Fibroblast of lung (primary cell): ENCODE data around the gene TRMT2A. TPM values are rescaled to one million over a fixed set of nuclear protein-coding genes. Genes with fewer than 3 reads are reported as not detected.

Experiments used
- DNase-seq, 2 donors: peaks; one replicate each; pipeline versions ENCODE4 v3.0.0 to v3.0.0-alpha.2; 2010; ENCODE audit warnings: low read depth in 2 of 2
- H2AFZ ChIP-seq: 2 replicates; pipeline ENCODE4 v1.5.1; 2012; ENCODE audit warnings: low read length, control low read depth, inconsistent platforms
- H3K27ac ChIP-seq: 2 replicates; pipeline ENCODE4 v1.5.1; 2011; ENCODE audit warnings: low read length, control low read depth; ENCODE audit not compliant: insufficient read depth
- H3K27me3 ChIP-seq: 2 replicates; pipeline ENCODE4 v1.5.1; 2011; ENCODE audit warnings: mild to moderate bottlenecking, low read length; ENCODE audit not compliant: control insufficient read depth, insufficient read depth
- H3K36me3 ChIP-seq: 2 replicates; pipeline ENCODE4 v1.5.1; 2011; ENCODE audit warnings: low read length; ENCODE audit not compliant: control insufficient read depth, insufficient read depth
- H3K4me1 ChIP-seq: 2 replicates; pipeline ENCODE4 v1.5.1; 2011; ENCODE audit warnings: low read length; ENCODE audit not compliant: control insufficient read depth, insufficient read depth; ENCODE audit errors: extremely low read depth
- H3K4me2 ChIP-seq: 2 replicates; pipeline ENCODE4 v1.5.1; 2011; ENCODE audit warnings: low read length, control low read depth; ENCODE audit not compliant: insufficient read depth; ENCODE audit errors: extremely low read depth
- H3K4me3 ChIP-seq, 4 experiments: fragments of 200-600 bp in 1 of 4; sonication (generic) in 1 of 4; replicated peaks in 1 of 4; 2 replicates each; pipeline ENCODE4 v1.5.1; 2011 to 2016; ENCODE audit warnings: low read length in 4 of 4, low read depth in 3 of 4, mild to moderate bottlenecking in 3 of 4, control low read depth in 2 of 4, inconsistent platforms in 1 of 4, mixed read lengths in 1 of 4; ENCODE audit not compliant: insufficient read depth in 1 of 4; ENCODE audit errors: control extremely low read depth in 1 of 4
- H3K79me2 ChIP-seq: 2 replicates; pipeline ENCODE4 v1.5.1; 2012; ENCODE audit warnings: mild to moderate bottlenecking, low read length, inconsistent platforms; ENCODE audit not compliant: control insufficient read depth, insufficient read depth
- H3K9ac ChIP-seq: 2 replicates; pipeline ENCODE4 v1.5.1; 2011; ENCODE audit warnings: mild to moderate bottlenecking, low read length, control low read depth; ENCODE audit not compliant: insufficient read depth
- H3K9me3 ChIP-seq: 2 replicates; pipeline ENCODE4 v1.5.1; 2012; ENCODE audit warnings: low read depth, low read length; ENCODE audit not compliant: control insufficient read depth, insufficient read depth
- H4K20me1 ChIP-seq: 2 replicates; pipeline ENCODE4 v1.5.1; 2011; ENCODE audit warnings: low read length; ENCODE audit not compliant: control insufficient read depth, insufficient read depth; ENCODE audit errors: extremely low read depth
- CTCF ChIP-seq, 2 donors: IDR thresholded peaks in 1 of 2; conservative IDR thresholded peaks in 1 of 2; 1 replicate in 1 of 2; 2 replicates in 1 of 2; pipeline ENCODE4 v1.5.1; 2011 to 2012; ENCODE audit warnings: low read length in 2 of 2, control low read depth in 1 of 2, inconsistent platforms in 1 of 2, low read depth in 1 of 2, mild to moderate bottlenecking in 1 of 2
- EZH2 ChIP-seq: IDR thresholded peaks from 2 replicates; pipeline ENCODE4 v1.5.1; 2012; ENCODE audit warnings: low read length, control low read depth, mild to moderate bottlenecking; ENCODE audit errors: missing control alignments
- polyA plus RNA-seq, 2 donors: library from polyadenylated mRNA; depleted of rRNA in 1 of 2; stranded (reverse) in 1 of 2; unstranded in 1 of 2; fragments of >200 nt; gene quantifications; 2 replicates each; pipeline ENCODE4 v1.2.1, GENCODE V29; 2011 to 2012; ENCODE audit warnings: missing spikeins in 1 of 2
- total RNA-seq: library from RNA; depleted of rRNA; stranded (reverse); fragments of >200 nt; gene quantifications from 2 replicates; pipeline ENCODE4 v1.2.1, GENCODE V29; 2014

The TRMT2A gene
- total and polyA plus RNA-seq, 2 donors (not counting 1 experiment from before 2014, with no cell fraction given): 13.5 to 52.2 TPM

- no peaks in the 10 kb centered on the region for H3K9me3 ChIP-seq
- no peaks in the 10 kb centered on the region for H3K27me3 ChIP-seq
- H3K4me3 ChIP-seq: peak within 1 kb of the TSS; percentile 60 to 83 (median 80)
- peak within 1 kb of the TSS; percentile 54 for H3K27ac ChIP-seq
- TF ChIP-seq EZH2: no peak
- TF ChIP-seq CTCF (conservative IDR thresholded peaks at IDR 0.05 in 1 of 2, IDR thresholded peaks at IDR 0.05 in 1 of 2; ENCODE audit: low read depth in 1 of 2, low read length in 2 of 2): no peak
- H3K4me2 ChIP-seq: peak within 1 kb of the TSS; percentile 81
- H3K9ac ChIP-seq: peak within 1 kb of the TSS; percentile 66
- peaks cover 44% of the 10 kb centered on the region for H3K79me2 ChIP-seq
- peak in 1 of 2 donors; percentile 24 for DNase-seq
- no peaks in the 10 kb centered on the region for H4K20me1 ChIP-seq
- H3K36me3 ChIP-seq: peaks cover 5% of the 10 kb centered on the region
- peaks cover 5% of the 10 kb centered on the region for H3K4me1 ChIP-seq
- H2AFZ ChIP-seq: peak within 1 kb of the TSS; percentile 51
Measured at GRCh38 chr22:20131597-20131858, 14.5 kb upstream of the TRMT2A start, which contains the start of gene ZDHHC8. TSS of gene ZDHHC8 (plus strand) at chr22:20131804. CDS start at chr22:20131948, 144 bp downstream.

GRCh38 chr22:20130731-20131596, 13.9 kb upstream of the TRMT2A start:
- Histone ChIP-seq H3K4me1 (peaks cover 5% of the 10 kb centered on the region), H3K27ac (peak overlapping the region; percentile 39), H4K20me1 (no peaks in the 10 kb centered on the region), H3K27me3 (no peaks in the 10 kb centered on the region), H3K79me2 (peaks cover 39% of the 10 kb centered on the region), H3K36me3 (peaks cover 8% of the 10 kb centered on the region), H3K4me3 (peak overlapping the region; percentile 54 to 83 (median 66)), H3K9me3 (no peaks in the 10 kb centered on the region), H2AFZ (peak overlapping the region; percentile 51), H3K4me2 (peak overlapping the region; percentile 72), H3K9ac (peak overlapping the region; percentile 57)
- DNase-seq: peak; percentile 65 to 84
- TF ChIP-seq CTCF (conservative IDR thresholded peaks at IDR 0.05 in 1 of 2, IDR thresholded peaks at IDR 0.05 in 1 of 2; ENCODE audit: low read depth in 1 of 2, low read length in 2 of 2) (no peak), EZH2 (no peak)

DNA sequence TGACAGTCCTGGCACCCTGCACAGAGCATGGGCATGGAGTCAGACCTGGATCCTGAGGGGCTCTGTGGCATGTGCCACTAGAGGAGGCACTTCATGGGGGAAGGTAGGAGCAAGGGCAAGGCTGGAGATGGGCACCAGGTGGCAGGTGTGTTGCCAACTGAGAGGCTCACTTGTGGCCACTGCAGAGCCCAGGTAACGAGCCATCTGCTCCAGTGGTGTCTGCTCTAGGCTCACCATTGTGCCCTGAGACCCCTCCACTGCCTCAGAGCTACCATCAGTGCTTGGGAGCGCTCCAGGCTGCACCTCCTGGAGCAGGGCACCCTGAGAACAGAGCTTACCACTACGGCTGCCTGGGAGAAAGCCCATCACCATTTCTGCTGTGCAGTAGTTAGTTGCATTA, 13.3 kb upstream of the TRMT2A start:
- Histone ChIP-seq H3K9me3 (no peaks in the 10 kb centered on the region), H3K9ac (no peak overlapping the region), H3K27me3 (no peaks in the 10 kb centered on the region), H3K4me2 (no peak overlapping the region), H3K36me3 (peaks cover 10% of the 10 kb centered on the region), H3K79me2 (peaks cover 32% of the 10 kb centered on the region), H3K27ac (no peak overlapping the region), H3K4me1 (peaks cover 5% of the 10 kb centered on the region), H3K4me3 (no peak overlapping the region), H2AFZ (no peak overlapping the region), H4K20me1 (no peaks in the 10 kb centered on the region)
- DNase-seq: no peak
- TF ChIP-seq CTCF (conservative IDR thresholded peaks at IDR 0.05 in 1 of 2, IDR thresholded peaks at IDR 0.05 in 1 of 2; ENCODE audit: low read depth in 1 of 2, low read length in 2 of 2) (no peak), EZH2 (no peak)
